Measurements from ENCODE around the gene NANOS3.

Gene NANOS3

DNA sequence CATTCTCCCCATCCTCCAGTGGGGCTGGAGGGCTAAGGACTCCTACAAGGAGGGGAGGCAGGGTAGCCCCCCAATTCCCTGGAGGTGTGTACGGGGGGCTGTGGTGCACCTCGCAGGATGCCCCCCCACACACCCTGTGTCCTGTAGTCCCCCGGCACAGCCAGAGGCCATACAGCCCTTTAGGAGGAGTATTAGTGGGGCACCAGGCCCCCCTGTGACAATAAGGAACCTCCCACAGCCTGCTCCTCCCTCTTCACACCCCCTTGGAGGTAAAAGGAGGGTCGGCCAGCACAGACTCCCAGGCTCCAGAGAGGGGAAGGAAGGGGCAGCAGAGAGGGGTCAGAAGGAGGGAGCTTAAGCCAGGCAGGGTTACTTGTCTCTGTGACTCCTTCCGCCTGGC, at the start of gene NANOS3:
Gene NANOS3 (plus strand): TSS at position 301 of the 400 bp plus-strand sequence. CDS start 115 bp downstream, outside the sequence.
- Mint-ChIP-seq H3K27me3 (peaks cover 10% of the 10 kb centered on the region), H3K36me3 (ENCODE audit: low read depth) (no peaks in the 10 kb centered on the region), H3K4me1 (ENCODE audit: low read depth) (peaks cover 21% of the 10 kb centered on the region), H3K9me3 (no peaks in the 10 kb centered on the region), H3K4me3 (no peak within 1 kb of the TSS), H3K27ac (no peak within 1 kb of the TSS)
- DNase-seq = no peak

DNA sequence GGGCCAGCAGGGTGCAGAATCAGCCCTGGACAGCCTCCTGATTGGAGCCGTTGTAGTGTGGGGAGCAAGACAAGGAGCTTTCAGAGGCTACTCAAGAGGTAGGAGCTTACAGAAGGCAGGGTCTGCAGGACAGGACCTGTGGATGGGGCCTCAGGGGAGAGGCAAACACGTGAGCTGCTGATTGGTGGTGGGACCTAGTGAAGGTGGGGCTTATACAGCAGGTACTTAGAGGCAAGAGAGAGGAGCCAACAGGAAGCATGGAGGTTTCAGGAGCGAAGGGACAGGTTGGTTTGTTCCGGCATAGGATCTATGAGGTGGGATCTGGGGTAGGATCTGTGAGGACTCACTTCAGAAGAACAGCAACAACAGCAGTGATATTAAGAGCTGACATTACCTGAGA, 49.3 kb upstream of the NANOS3 start:
- Mint-ChIP-seq H3K4me1 (ENCODE audit: low read depth) (peaks cover 1% of the 10 kb centered on the region), H3K9me3 (no peaks in the 10 kb centered on the region), H3K27me3 (no peaks in the 10 kb centered on the region), H3K4me3 (no peak overlapping the region), H3K27ac (peak overlapping the region; percentile 13), H3K36me3 (ENCODE audit: low read depth) (peaks cover 27% of the 10 kb centered on the region)
- no peak for DNase-seq

DNA sequence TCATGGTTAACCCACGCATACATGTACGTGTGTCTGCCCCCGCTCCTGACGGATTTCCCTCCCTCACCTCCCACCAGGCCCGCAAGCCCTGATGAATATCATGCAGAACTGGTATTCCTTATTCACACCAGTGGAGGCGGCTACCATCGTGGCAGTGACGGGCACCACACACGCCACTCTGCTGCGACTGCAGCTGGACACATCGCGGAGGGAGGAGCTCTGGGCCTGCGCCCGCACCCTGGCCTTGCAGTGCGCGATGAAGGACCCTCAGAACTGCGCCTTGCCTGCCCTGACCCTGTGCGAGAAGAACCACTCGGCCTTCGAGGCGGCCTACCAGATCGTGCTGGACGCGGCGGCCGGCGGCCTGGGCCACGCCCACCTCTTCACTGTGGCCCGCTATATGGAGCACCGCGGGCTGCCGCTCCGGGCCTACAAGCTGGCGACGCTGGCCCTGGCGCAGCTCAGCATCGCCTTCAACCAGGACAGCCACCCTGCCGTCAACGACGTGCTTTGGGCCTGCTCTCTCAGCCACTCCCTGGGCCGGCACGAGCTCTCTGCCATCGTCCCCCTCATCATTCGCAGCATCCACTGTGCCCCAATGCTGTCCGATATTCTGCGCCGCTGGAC, 46.7 kb upstream of the NANOS3 start:
- Mint-ChIP-seq H3K36me3 (ENCODE audit: low read depth) (peaks cover 43% of the 10 kb centered on the region), H3K27me3 (no peaks in the 10 kb centered on the region), H3K4me3 (no peak overlapping the region), H3K9me3 (no peaks in the 10 kb centered on the region), H3K27ac (peak overlapping the region; percentile 47), H3K4me1 (ENCODE audit: low read depth) (peaks cover 21% of the 10 kb centered on the region)
- DNase-seq = no peak

DNA sequence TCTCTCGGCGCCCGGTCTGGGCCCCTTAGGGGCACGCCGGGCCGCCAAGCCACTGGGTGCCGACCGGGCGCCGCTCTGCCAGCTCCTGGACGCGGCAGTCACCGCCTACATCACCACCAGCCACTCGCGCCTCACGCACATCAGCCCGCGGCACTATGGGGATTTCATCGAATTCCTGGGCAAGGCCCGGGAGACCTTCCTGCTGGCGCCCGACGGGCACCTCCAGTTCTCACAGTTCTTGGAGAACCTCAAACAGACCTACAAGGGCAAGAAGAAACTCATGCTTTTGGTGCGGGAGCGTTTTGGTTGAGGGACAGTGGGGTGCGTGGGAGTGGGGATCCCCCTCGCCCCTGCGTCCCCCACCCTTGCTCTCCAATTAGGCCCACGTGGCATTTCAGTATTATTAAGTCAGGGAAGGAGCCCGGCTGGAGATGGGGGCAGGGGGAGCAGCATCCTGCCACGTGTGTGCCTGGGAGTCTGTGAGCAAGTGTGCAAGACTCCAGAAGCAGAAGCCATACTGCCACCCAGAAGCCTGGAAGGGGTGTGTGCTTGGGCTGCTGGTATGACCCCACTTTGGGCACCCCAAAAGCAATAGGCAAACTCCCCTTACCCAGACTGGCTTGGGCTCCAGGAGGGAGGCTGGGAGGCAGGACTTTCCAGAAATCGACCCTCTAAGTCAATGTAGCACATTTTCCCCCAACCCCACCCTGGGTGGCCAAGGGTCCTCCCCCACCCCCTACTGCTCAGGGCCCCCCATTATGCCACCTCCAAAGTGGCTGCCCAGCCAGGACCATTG, 46.0 kb upstream of the NANOS3 start:
- H3K27me3 Mint-ChIP-seq = no peaks in the 10 kb centered on the region
- no peak overlapping the region for H3K4me3 Mint-ChIP-seq
- peaks cover 27% of the 10 kb centered on the region for H3K4me1 Mint-ChIP-seq (ENCODE audit: low read depth)
- H3K36me3 Mint-ChIP-seq (ENCODE audit: low read depth) = peaks cover 46% of the 10 kb centered on the region
- peak overlapping the region; percentile 76 for H3K27ac Mint-ChIP-seq
- no peak for DNase-seq
- no peaks in the 10 kb centered on the region for H3K9me3 Mint-ChIP-seq

GRCh38 chr19:13831537-13832467, 45.1 kb upstream of the NANOS3 start:
- Mint-ChIP-seq H3K27me3 (no peaks in the 10 kb centered on the region), H3K4me3 (no peak overlapping the region), H3K36me3 (ENCODE audit: low read depth) (peaks cover 50% of the 10 kb centered on the region), H3K4me1 (ENCODE audit: low read depth) (peaks cover 35% of the 10 kb centered on the region), H3K27ac (peak overlapping the region; percentile 55), H3K9me3 (no peaks in the 10 kb centered on the region)
- DNase-seq = no peak

- Mint-ChIP-seq H3K4me1 (ENCODE audit: low read depth) (peaks cover 48% of the 10 kb centered on the region), H3K27ac (peak overlapping the region; percentile 89), H3K4me3 (peak overlapping the region; percentile 72), H3K36me3 (ENCODE audit: low read depth) (peaks cover 65% of the 10 kb centered on the region), H3K9me3 (no peaks in the 10 kb centered on the region), H3K27me3 (no peaks in the 10 kb centered on the region)
- DNase-seq = peak; percentile 95
These were observed 43.3 kb upstream of the NANOS3 start for GRCh38 chr19:13833330-13834243.

- no peaks in the 10 kb centered on the region for H3K9me3 Mint-ChIP-seq
- H3K4me3 Mint-ChIP-seq = peak overlapping the region; percentile 44
- peak; percentile 42 for DNase-seq
- no peaks in the 10 kb centered on the region for H3K27me3 Mint-ChIP-seq
- H3K36me3 Mint-ChIP-seq (ENCODE audit: low read depth) = peaks cover 74% of the 10 kb centered on the region
- H3K27ac Mint-ChIP-seq = peak overlapping the region; percentile 89
- peaks cover 52% of the 10 kb centered on the region for H3K4me1 Mint-ChIP-seq (ENCODE audit: low read depth)
These were observed 42.5 kb upstream of the NANOS3 start for GRCh38 chr19:13834244-13835069.

- peaks cover 79% of the 10 kb centered on the region for H3K36me3 Mint-ChIP-seq (ENCODE audit: low read depth)
- no peak for DNase-seq
- H3K27ac Mint-ChIP-seq = peak overlapping the region; percentile 98
These were observed 40.9 kb upstream of the NANOS3 start for GRCh38 chr19:13835791-13836723.

GRCh38 chr19:13838435-13839129, 38.4 kb upstream of the NANOS3 start:
- Mint-ChIP-seq H3K27me3 (no peaks in the 10 kb centered on the region), H3K4me3 (peak overlapping the region; percentile 95), H3K4me1 (ENCODE audit: low read depth) (peaks cover 58% of the 10 kb centered on the region), H3K27ac (peak overlapping the region; percentile 98), H3K36me3 (ENCODE audit: low read depth) (peaks cover 79% of the 10 kb centered on the region), H3K9me3 (no peaks in the 10 kb centered on the region)
- no peak for DNase-seq

More at GRCh38 chr19:13835791-13836723, 40.9 kb upstream of the NANOS3 start:
- H3K4me1 Mint-ChIP-seq (ENCODE audit: low read depth) = peaks cover 60% of the 10 kb centered on the region
- H3K9me3 Mint-ChIP-seq = no peaks in the 10 kb centered on the region
- peak overlapping the region; percentile 95 for H3K4me3 Mint-ChIP-seq
- no peaks in the 10 kb centered on the region for H3K27me3 Mint-ChIP-seq

DNA sequence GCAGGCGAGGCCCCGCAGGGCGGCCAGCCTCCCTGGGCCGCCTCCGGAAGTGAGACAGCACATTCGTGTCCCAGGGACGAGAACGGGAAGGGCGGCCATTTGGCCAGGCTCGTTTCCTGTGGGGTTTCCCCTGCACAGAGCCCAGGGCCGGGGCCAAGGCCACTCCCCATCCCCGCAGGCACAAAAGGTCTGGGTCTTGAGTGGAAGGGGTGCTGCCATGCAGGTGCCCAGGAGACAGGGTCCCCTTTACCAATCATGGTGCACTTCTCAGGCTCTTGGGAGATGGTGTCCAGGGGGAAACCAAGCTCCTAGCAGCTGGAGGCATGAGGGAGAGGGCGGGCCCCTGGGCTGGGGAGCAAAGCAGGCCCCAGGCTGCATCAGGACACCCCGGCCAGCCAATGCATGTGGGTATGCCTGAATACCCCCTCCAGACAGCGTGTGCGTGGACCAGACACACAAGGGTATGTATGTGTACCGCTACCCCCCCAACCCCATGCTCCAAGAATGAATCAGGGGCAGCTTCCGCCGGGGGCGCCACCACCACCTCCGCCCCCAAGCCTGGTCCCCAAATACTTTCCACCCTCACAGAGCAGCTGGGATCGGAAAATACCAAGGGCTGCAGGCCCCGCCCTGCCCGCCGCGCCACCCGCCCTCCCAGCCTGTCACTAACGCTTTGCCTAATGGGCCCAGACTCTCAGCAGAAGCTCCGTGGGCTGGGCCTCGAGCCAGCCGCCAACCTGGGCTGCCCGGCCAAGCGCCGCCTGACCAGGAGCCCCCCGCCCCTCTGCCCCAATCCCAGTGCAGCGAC, 37.6 kb upstream of the NANOS3 start:
- Mint-ChIP-seq H3K4me3 (peak overlapping the region; percentile 95), H3K27me3 (no peaks in the 10 kb centered on the region), H3K4me1 (ENCODE audit: low read depth) (peaks cover 59% of the 10 kb centered on the region), H3K36me3 (ENCODE audit: low read depth) (peaks cover 74% of the 10 kb centered on the region), H3K9me3 (no peaks in the 10 kb centered on the region), H3K27ac (peak overlapping the region; percentile 98)
- DNase-seq = peak; percentile 91

GRCh38 chr19:13839938-13840304, 37.0 kb upstream of the NANOS3 start:
- DNase-seq = no peak
- H3K27ac Mint-ChIP-seq = peak overlapping the region; percentile 98
- H3K9me3 Mint-ChIP-seq = no peaks in the 10 kb centered on the region
- H3K36me3 Mint-ChIP-seq (ENCODE audit: low read depth) = peaks cover 68% of the 10 kb centered on the region
- H3K4me3 Mint-ChIP-seq = peak overlapping the region; percentile 95
- no peaks in the 10 kb centered on the region for H3K27me3 Mint-ChIP-seq
- peaks cover 61% of the 10 kb centered on the region for H3K4me1 Mint-ChIP-seq (ENCODE audit: low read depth)
